GM19239 (cell line): ENCODE data around the gene NUDC.
"Not testable (repeated sequence)": the region's sequence is repeated elsewhere in the genome, so short reads cannot be mapped to it uniquely, and the experiment has no call there.

Experiments used
- DNase-seq: peaks from one replicate; pipeline ENCODE4 v3.0.0; 2011; ENCODE audit warnings: low spot score; ENCODE audit not compliant: insufficient read length
- FAIRE-seq: peaks from 2 replicates; lab custom pipeline; 2011; peaks lifted over from hg19 to GRCh38; lab: Jason Lieb, UNC

Gene NUDC

DNA sequence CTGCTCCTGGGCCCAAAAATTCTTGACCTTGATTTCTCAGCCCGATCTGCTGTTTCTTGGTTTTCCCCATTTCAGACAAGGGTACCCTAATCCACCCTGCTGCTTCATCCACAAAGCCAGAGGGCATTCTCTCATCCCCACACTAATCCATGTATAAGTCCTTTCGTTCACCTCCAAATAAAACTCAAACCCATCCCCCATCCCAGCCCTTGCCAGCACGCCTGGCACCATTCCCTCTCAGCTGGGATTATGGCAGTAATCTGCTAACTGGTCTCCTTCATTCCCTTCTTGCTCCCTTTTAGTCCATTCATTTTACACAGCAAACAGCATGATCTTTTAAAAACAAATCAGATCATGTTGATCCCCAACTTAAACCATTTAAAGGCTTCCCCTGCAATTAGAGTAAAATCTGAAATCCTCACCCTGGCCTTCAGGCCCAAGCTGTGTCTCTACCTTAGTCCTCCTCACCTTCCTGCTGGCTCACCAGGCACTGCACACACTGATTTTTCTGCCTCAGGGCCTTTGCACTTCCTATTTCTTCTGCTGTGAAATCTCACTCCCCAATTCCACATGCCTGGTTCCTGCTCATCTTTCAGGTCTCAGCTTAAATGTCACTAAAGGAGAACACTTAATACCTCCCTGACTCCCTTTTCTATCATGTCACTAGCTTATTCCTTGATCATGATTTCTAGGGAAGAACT is 59.8 kb downstream of the NUDC start:
- no peak for DNase-seq
- FAIRE-seq = no peak

- no peak for FAIRE-seq
- DNase-seq = no peak
Observed at GRCh38 chr1:26983863-26984262, 62.3 kb downstream of the NUDC start.

DNA sequence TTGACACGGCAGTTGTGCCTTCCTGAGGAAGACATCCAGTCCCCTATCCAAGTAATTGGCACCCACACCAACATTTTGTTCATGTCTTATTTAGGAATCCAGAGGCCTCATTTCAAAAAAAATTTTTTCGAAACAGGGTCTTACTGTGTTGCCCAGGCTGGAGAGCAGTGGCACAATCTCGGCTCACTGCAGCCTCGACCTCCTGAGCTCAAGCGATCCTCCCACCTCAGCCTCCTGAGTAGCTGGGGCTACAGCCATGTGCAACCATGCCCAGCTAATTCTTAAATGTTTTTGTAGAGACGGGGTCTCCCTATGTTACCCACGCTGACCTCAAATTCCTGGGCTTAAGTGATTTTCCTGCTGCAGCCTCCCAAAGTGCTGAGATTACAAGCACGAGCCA is 62.7 kb downstream of the NUDC start:
- DNase-seq (no peak), FAIRE-seq (no peak)

- FAIRE-seq = no peak
- DNase-seq = no peak
Observed at GRCh38 chr1:26986658-26987057, 65.1 kb downstream of the NUDC start.

DNA sequence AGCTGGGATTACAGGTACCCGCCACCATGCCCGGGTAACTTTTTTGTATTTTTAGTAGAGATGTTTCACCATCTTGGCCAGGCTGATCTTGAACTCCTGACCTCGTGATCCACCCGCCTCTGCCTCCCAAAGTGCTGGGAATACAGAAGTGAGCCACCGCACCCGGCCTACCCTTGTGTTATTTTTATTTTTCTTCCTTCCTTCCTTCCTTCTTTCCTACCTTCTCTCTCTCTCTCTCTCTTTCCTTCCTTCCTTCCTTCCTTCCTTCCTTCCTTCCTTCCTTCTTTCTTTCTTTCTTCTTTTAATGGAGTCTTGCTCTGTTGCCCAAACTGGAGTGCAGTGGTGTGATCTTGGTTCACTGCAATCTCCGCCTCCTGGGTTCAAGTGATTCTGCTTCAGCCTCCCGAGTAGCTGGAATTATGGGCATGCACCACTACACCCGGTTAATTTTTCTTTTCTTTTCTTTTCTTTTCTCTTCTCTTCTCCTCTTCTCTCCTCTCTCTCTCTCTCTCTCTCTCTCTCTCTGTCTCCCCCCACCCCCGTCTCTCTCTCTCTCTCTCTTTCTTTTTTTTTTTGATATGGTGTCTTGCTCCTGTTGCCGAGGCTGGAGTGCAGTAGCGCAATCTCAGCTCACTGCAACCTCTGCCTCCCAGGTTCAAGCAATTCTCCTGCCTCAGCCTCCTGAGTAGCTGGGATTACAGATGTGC is 68.0 kb downstream of the NUDC start:
- not testable (repeated sequence) for FAIRE-seq, DNase-seq

- DNase-seq (no peak), FAIRE-seq (no peak)
Observed at GRCh38 chr1:26991310-26992116, 70.0 kb downstream of the NUDC start.

DNA sequence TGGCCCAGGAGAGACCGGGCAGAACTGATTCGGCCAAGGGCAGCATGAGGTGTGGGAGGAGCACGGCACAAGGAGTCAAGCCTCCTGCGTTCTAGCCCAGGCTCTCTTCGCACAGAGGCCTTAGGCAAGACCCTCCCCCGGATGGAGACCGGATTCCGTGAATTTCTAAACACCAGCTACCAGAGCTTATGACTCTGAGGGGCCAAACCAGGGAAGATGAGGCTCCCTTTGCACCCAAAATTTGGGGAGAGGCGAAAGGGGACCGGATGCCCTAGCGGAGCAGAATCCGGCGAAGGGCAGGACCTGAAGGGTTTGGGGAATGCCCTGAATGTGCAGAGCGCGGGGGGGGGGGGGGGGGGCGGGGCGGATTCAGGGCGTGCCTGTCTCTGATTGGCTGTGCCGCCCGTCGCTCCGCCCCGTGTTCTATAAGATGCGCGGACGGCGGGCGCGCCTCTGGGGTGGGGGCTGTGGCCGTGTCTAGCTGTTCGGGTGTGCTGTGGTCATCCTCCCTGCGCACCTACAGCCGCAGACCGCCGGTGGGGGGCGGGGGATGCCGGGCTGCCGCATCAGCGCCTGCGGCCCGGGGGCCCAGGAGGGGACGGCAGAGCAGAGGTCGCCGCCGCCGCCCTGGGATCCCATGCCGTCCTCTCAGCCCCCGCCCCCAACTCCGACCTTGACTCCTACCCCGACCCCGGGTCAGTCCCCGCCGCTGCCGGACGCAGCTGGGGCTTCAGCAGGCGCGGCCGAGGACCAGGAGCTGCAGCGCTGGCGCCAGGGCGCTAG is 71.9 kb downstream of the NUDC start, which contains the start of gene TRNP1:
TRNP1 (plus strand) TSS at position 456 of the 783 bp plus-strand sequence; CDS start at position 551, 95 bp downstream.
- FAIRE-seq (no peak), DNase-seq (peak; percentile 89)

- DNase-seq (no peak), FAIRE-seq (no peak)
Observed at GRCh38 chr1:26994020-26994786, 72.7 kb downstream of the NUDC start.

GRCh38 chr1:26994787-26995517 is 73.4 kb downstream of the NUDC start:
- no peak for FAIRE-seq
- DNase-seq = no peak

DNA sequence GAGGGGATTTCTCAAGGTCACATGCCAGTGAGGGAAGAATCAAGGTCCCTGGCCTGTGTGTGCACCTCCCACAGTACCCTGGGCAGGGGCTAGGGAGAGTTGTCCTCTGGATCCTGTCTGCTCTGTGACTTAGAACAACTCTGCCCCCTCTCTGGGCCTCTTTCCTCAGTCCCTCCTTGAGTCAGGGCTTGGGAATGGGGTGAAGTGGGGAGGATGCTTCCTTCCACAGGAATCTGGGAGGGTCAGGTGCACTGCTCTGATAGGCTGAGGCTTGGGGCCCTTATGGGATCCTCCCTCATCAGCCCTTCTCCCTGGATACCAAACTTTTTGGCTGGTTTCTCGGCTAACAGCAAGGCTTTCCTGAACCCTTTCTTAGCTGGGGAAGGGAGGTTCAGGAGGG is 74.5 kb downstream of the NUDC start:
- DNase-seq (no peak), FAIRE-seq (no peak)
